ENCODE data around the gene WDFY4. TPM values are rescaled to one million over a fixed set of nuclear protein-coding genes. Genes with fewer than 3 reads are reported as not detected.

The WDFY4 gene
- total and polyA plus RNA-seq, 2 donors (not counting 3 experiments of a cell fraction or from before 2014, with no cell fraction given), result 10.1 to 10.2 TPM

GRCh38 chr10:48659790-48660189 lies 24.9 kb upstream of the WDFY4 start:
- Histone ChIP-seq H3K27ac (ENCODE audit: insufficient read depth, low read depth, low read length) (no peak overlapping the region), H2AFZ (ENCODE audit: low read depth, low read length) (no peak overlapping the region), H3K9me1 (replicated peaks; ENCODE audit: control insufficient read depth, extremely low read depth, insufficient read depth, low read length) (no peaks in the 10 kb centered on the region), H3K79me2 (ENCODE audit: control insufficient read depth, insufficient read depth, low read length) (no peaks in the 10 kb centered on the region), H3K9ac (replicated peaks; ENCODE audit: extremely low read depth, insufficient read depth, low read length) (no peak overlapping the region), H3K9me3 (replicated peaks; ENCODE audit: control insufficient read depth, insufficient read depth, low read length) (no peaks in the 10 kb centered on the region), H3K4me1 (ENCODE audit: control insufficient read depth, extremely low read depth, insufficient read depth, low read length) (peaks cover 13% of the 10 kb centered on the region), H3K4me2 (ENCODE audit: insufficient read depth, low read length) (no peak overlapping the region), H3K4me3 (replicated peaks in 1 of 3; ENCODE audit: insufficient read depth in 1 of 3, low read depth in 1 of 3, low read length in 3 of 3) (no peak overlapping the region), H3K27me3 (ENCODE audit: control insufficient read depth in 2 of 2, insufficient read depth in 2 of 2, low read length in 2 of 2) (peaks cover 3 to 9% of the 10 kb centered on the region in 2 experiments), H3K36me3 (ENCODE audit: control insufficient read depth in 2 of 2, extremely low read depth in 1 of 2, insufficient read depth in 2 of 2, low read length in 2 of 2) (no peaks in the 10 kb centered on the region), H4K20me1 (replicated peaks; ENCODE audit: control insufficient read depth, extremely low read depth, insufficient read depth, low read length) (no peaks in the 10 kb centered on the region)
- FAIRE-seq (no peak), DNase-seq (ENCODE audit: low read depth, low spot score) (peak; percentile 14)
- ChIA-PET POLR2A (no interaction called here), CTCF (interaction anchor here (0.9 to 6.2 kb wide), 5 partner anchors 502 to 860 kb away, joined by 3 to 99 read pairs (median 4); no protein-coding TSS in a partner anchor)
- BruUV-seq (replicated peaks), result no TSS peak
- TF ChIP-seq FOS (IDR thresholded peaks at IDR 0.05; ENCODE audit: borderline replicate concordance, insufficient read depth, low read length) (no peak), CTCF (IDR thresholded peaks at IDR 0.05; ENCODE audit: extremely low read depth in 1 of 2, insufficient read depth in 1 of 2, low read depth in 1 of 2, low read length in 2 of 2) (peak in 1 of 2 donors; percentile 18), POLR2A (IDR thresholded peaks at IDR 0.05; ENCODE audit: low read depth, low read length) (no peak), GATA2 (IDR thresholded peaks at IDR 0.05; ENCODE audit: insufficient read depth, insufficient read length, low read depth, low read length) (no peak), EZH2 (IDR thresholded peaks at IDR 0.05; ENCODE audit: borderline replicate concordance, low read depth, low read length, severe bottlenecking) (no peak), MAX (IDR thresholded peaks at IDR 0.05; ENCODE audit: insufficient read depth, insufficient read length) (no peak), POLR2AphosphoS5 (IDR thresholded peaks at IDR 0.05; ENCODE audit: insufficient read depth, low read depth, low read length) (no peak)
- dilution Hi-C loops (cut with MboI; ENCODE audit: extremely low pct_ligation_motif_present, low sequenced_read_pairs) (no loop called here), intact Hi-C loops (cut with micrococcal nuclease) (loop anchor here (2.0 kb wide), 2 partner anchors 321 to 853 kb away; no protein-coding TSS in a partner anchor)
